Uterus (tissue), 4 donors: ENCODE data around the gene PLXNB1. TPM values are rescaled to one million over a fixed set of nuclear protein-coding genes. Genes with fewer than 3 reads are reported as not detected.

Experiments
- DNase-seq, 2 donors: peaks; one replicate each; pipeline ENCODE4 v3.0.0-alpha.2; 2019 to 2020
- H3K27ac ChIP-seq, 2 donors: fragments of 200-600 bp; sonication (generic); 1 replicate in 1 of 2; 2 replicates in 1 of 2; pipeline ENCODE4 v1.5.1; 2016 to 2018
- H3K27me3 ChIP-seq, 2 donors: fragments of 200-600 bp; sonication (generic); one replicate each; pipeline ENCODE4 v1.5.1; 2018 to 2019; ENCODE audit warnings: control low read depth in 1 of 2
- H3K36me3 ChIP-seq, 2 donors: fragments of 200-600 bp; sonication (generic); one replicate each; pipeline ENCODE4 v1.5.1; 2019; ENCODE audit warnings: control low read depth in 1 of 2
- H3K4me1 ChIP-seq, 2 donors: fragments of 200-600 bp; sonication (generic); one replicate each; pipeline ENCODE4 v1.5.1; 2018 to 2019; ENCODE audit warnings: control low read depth in 1 of 2
- H3K4me3 ChIP-seq, 2 donors: fragments of 200-600 bp; sonication (generic); 1 replicate in 1 of 2; 2 replicates in 1 of 2; pipeline ENCODE4 v1.5.1; 2018 to 2019; ENCODE audit warnings: mild to moderate bottlenecking in 1 of 2
- H3K9me3 ChIP-seq, 2 donors: fragments of 200-600 bp; sonication (generic); one replicate each; pipeline ENCODE4 v1.5.1; 2019; ENCODE audit warnings: control low read depth in 1 of 2
- POLR2A ChIP-seq, 2 donors: fragments of 450-650 bp; IDR thresholded peaks; one replicate each; pipeline ENCODE4 v1.6.1; 2016; ENCODE audit warnings: antibody characterized with exemption in 2 of 2, mild to moderate bottlenecking in 1 of 2, moderate library complexity in 1 of 2
- intact Hi-C: fragments of 100-400 bp; cut with DNase I; formaldehyde crosslinking; loops from one replicate; pipeline ENCODE4 v1.15.1; 2023; ENCODE audit warnings: low total_unique reads
- total RNA-seq, 4 donors: library from RNA; depleted of rRNA in 3 of 4; stranded (reverse); fragments of >200 nt in 3 of 4; gene quantifications; one replicate each; pipeline versions ENCODE4 v1.1.0 to v1.2.4, GENCODE V29; 2014 to 2023
- TF ChIP-seq, protein P1 (sequence below), 4 experiments: fragments of 200-600 bp in 2 of 4; fragments of 450-650 bp in 2 of 4; sonication (generic) in 2 of 4; IDR thresholded peaks; one replicate each; pipeline ENCODE4 v1.5.1; 2016 to 2019; ENCODE audit warnings: antibody characterized with exemption in 4 of 4, mild to moderate bottlenecking in 2 of 4, moderate library complexity in 1 of 4
- donor health status: DM: yes; HTN: yes; CAD: no.

The PLXNB1 gene
- total RNA-seq, 4 donors from 2014 or later: 23.5 to 133 (median 60.9) TPM

GRCh38 chr3:48467473-48468267, 37.8 kb upstream of the PLXNB1 start:
- Histone ChIP-seq H3K36me3 (no peaks in the 10 kb centered on the region), H3K27me3 (no peaks in the 10 kb centered on the region), H3K9me3 (no peaks in the 10 kb centered on the region), H3K4me3 (no peak overlapping the region), H3K27ac (peak overlapping the region; percentile 99 to 100), H3K4me1 (peaks cover 10 to 28% of the 10 kb centered on the region in 2 donors)
- TF ChIP-seq POLR2A (IDR thresholded peaks at IDR 0.05): no peak
- TF ChIP-seq, protein P1, sequence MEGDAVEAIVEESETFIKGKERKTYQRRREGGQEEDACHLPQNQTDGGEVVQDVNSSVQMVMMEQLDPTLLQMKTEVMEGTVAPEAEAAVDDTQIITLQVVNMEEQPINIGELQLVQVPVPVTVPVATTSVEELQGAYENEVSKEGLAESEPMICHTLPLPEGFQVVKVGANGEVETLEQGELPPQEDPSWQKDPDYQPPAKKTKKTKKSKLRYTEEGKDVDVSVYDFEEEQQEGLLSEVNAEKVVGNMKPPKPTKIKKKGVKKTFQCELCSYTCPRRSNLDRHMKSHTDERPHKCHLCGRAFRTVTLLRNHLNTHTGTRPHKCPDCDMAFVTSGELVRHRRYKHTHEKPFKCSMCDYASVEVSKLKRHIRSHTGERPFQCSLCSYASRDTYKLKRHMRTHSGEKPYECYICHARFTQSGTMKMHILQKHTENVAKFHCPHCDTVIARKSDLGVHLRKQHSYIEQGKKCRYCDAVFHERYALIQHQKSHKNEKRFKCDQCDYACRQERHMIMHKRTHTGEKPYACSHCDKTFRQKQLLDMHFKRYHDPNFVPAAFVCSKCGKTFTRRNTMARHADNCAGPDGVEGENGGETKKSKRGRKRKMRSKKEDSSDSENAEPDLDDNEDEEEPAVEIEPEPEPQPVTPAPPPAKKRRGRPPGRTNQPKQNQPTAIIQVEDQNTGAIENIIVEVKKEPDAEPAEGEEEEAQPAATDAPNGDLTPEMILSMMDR (IDR thresholded peaks at IDR 0.05): no peak
- intact Hi-C loops: loop anchor here (5.0 kb wide), 1 partner anchor 80 kb away; no protein-coding TSS in a partner anchor
- DNase-seq: no peak

GRCh38 chr3:48467110-48467454, 37.2 kb upstream of the PLXNB1 start:
- Histone ChIP-seq H3K27me3 (no peaks in the 10 kb centered on the region), H3K9me3 (no peaks in the 10 kb centered on the region), H3K36me3 (no peaks in the 10 kb centered on the region), H3K4me3 (peak overlapping the region in 1 of 2 donors; percentile 38), H3K27ac (peak overlapping the region; percentile 99 to 100), H3K4me1 (peaks cover 10 to 28% of the 10 kb centered on the region in 2 donors)
- intact Hi-C loops: loop anchor here (5.0 kb wide), 1 partner anchor 80 kb away; no protein-coding TSS in a partner anchor
- TF ChIP-seq, protein P1 (IDR thresholded peaks at IDR 0.05): no peak
- TF ChIP-seq POLR2A (IDR thresholded peaks at IDR 0.05): no peak
- no peak for DNase-seq

- H3K9me3 ChIP-seq: no peaks in the 10 kb centered on the region
- H3K4me3 ChIP-seq: peak overlapping the region; percentile 38 to 42
- intact Hi-C loops: loop anchor here (5.0 kb wide), 1 partner anchor 81 kb away; no protein-coding TSS in a partner anchor
- peak in 1 of 2 donors; percentile 44 for DNase-seq
- H3K4me1 ChIP-seq: peaks cover 10 to 24% of the 10 kb centered on the region in 2 donors
- H3K36me3 ChIP-seq: no peaks in the 10 kb centered on the region
- H3K27me3 ChIP-seq: no peaks in the 10 kb centered on the region
- peak overlapping the region; percentile 99 to 100 for H3K27ac ChIP-seq
- TF ChIP-seq, protein P1 (IDR thresholded peaks at IDR 0.05): no peak
- no peak for TF ChIP-seq POLR2A (IDR thresholded peaks at IDR 0.05)
Observed at GRCh38 chr3:48466386-48467109, 36.7 kb upstream of the PLXNB1 start.

DNA sequence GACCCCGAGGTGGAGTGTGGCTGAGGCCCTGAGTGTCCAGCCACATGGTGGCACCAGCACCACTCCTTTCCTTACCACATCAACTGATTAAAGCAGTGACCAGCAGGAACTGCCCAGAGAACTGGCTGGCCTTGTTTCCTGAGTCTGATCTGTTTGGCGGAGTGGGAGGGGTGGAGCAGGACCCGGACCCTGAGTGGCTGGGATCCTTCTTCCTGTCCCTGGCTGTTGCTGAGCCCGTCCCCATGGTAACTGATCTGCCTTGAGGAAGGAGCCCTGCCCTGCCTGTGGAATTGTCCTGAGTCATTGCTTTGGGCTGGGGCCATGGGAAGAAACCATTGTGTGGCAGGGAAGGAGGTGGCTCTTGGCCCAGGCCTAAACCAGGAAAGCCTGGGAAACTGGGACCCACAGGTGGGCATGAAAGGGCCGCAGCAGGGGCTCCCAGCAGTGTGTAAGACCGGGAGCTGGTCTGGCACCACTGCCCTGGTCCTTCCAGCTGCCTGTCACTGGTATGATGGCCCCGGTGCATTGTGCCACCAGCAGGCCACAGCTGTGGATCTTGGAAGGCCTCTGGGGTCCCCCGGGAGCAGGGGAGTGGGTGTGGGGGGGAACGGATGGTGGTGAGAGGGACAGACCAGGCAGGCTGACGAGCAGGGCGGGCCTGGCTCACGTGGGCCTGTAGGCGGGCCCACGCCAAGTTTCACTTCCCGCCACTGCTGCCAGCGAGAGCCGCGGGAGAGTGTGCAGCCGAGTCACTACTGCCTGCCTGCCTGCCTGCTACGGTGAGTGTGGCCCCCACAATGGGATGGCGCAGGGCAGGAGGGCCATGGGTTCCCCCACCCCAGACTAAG, 35.9 kb upstream of the PLXNB1 start:
- H3K4me3 ChIP-seq: peak overlapping the region; percentile 38 to 42
- TF ChIP-seq POLR2A (IDR thresholded peaks at IDR 0.05): peak; percentile 84 to 85
- TF ChIP-seq, protein P1 (IDR thresholded peaks at IDR 0.05): peak; percentile 78 to 95 (median 82)
- peaks cover 10 to 24% of the 10 kb centered on the region in 2 donors for H3K4me1 ChIP-seq
- intact Hi-C loops: loop anchor here (5.0 kb wide), 1 partner anchor 82 kb away; no protein-coding TSS in a partner anchor
- H3K9me3 ChIP-seq: no peaks in the 10 kb centered on the region
- peak; percentile 95 to 99 for DNase-seq
- H3K27me3 ChIP-seq: no peaks in the 10 kb centered on the region
- no peaks in the 10 kb centered on the region for H3K36me3 ChIP-seq
- H3K27ac ChIP-seq: peak overlapping the region; percentile 99 to 100
